ENCODE results near the gene TARP.

The TARP gene

DNA sequence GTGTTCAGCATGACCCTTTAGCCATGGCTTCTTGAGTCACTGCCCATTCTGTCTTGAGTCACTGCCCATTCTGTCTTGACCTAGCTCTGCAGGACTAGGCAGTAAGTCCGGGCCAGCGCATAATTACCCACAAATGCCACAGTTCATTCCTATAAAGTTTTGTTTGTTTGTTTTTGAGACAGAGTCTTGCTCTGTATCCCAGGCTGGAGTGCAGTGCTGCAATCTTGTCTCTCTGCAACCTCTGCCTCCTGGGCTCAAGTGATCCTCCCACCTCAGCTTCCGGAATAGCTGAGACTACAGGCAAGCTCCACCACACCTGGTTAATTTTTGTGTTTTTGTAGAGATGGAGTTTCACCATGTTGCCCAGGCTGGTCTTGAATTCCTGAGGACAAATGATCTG is 32.7 kb upstream of the TARP start:
- no peaks in the 10 kb centered on the region for H4K20me1 ChIP-seq (ENCODE audit: insufficient read depth)
- WGBS (ENCODE audit: low lambda C conversion rate), result 81% methylated on average over 3 of the region's 3 CpGs
- no peak overlapping the region for H3K4me2 ChIP-seq
- no peak overlapping the region for H3K27ac ChIP-seq (ENCODE audit: low read depth in 2 of 2, low read length in 1 of 2)
- H3K9ac ChIP-seq, result no peak overlapping the region
- no peaks in the 10 kb centered on the region for H3F3A ChIP-seq (replicated peaks; ENCODE audit: insufficient read depth)
- no peaks in the 10 kb centered on the region for H3K36me3 ChIP-seq (replicated peaks in 1 of 2; ENCODE audit: control insufficient read depth in 1 of 2, insufficient read depth in 2 of 2, low read length in 1 of 2)
- ChIA-PET CTCF (interaction anchor here (3.7 to 4.4 kb wide), 2 partner anchors 13 to 63 kb away, joined by 19 to 20 read pairs; no protein-coding TSS in a partner anchor), POLR2A (no interaction called here)
- peaks cover 17% of the 10 kb centered on the region; the same call in 1 of the 2 replicates for H3K27me3 ChIP-seq (ENCODE audit: insufficient read depth)
- H3K4me1 ChIP-seq (ENCODE audit: control insufficient read depth in 1 of 2, insufficient read depth in 2 of 2, low read depth in 1 of 2, low read length in 1 of 2), result peaks cover 0 to 5% of the 10 kb centered on the region in 2 experiments; a peak in 1 of 4 replicates
- no peaks in the 10 kb centered on the region for H3K79me2 ChIP-seq (ENCODE audit: insufficient read depth)
- no peak overlapping the region for H2AFZ ChIP-seq (ENCODE audit: low read depth)
- DNase-seq, result no peak
- no peaks in the 10 kb centered on the region for H3K9me2 ChIP-seq
- no peak for TF ChIP-seq NRF1 (IDR thresholded peaks at IDR 0.05; ENCODE audit: low read depth, low read length)
- TF ChIP-seq, protein P1, sequence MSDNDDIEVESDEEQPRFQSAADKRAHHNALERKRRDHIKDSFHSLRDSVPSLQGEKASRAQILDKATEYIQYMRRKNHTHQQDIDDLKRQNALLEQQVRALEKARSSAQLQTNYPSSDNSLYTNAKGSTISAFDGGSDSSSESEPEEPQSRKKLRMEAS (IDR thresholded peaks at IDR 0.05; ENCODE audit: low read depth), result no peak
- TF ChIP-seq TCF12 (IDR thresholded peaks at IDR 0.05), result no peak
- TF ChIP-seq, protein P2, sequence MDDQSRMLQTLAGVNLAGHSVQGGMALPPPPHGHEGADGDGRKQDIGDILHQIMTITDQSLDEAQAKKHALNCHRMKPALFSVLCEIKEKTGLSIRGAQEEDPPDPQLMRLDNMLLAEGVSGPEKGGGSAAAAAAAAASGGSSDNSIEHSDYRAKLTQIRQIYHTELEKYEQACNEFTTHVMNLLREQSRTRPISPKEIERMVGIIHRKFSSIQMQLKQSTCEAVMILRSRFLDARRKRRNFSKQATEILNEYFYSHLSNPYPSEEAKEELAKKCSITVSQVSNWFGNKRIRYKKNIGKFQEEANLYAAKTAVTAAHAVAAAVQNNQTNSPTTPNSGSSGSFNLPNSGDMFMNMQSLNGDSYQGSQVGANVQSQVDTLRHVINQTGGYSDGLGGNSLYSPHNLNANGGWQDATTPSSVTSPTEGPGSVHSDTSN (IDR thresholded peaks at IDR 0.05), result no peak
- TF ChIP-seq NFIC (IDR thresholded peaks at IDR 0.05; ENCODE audit: borderline replicate concordance), result no peak
- TF ChIP-seq RXRA (IDR thresholded peaks at IDR 0.05; ENCODE audit: borderline replicate concordance, low read depth), result no peak
- no peak for TF ChIP-seq TEAD4 (IDR thresholded peaks at IDR 0.05; ENCODE audit: borderline replicate concordance, insufficient read depth)
- no peak for TF ChIP-seq RAD21 (IDR thresholded peaks at IDR 0.05; ENCODE audit: low read length)
- H3K9me3 ChIP-seq, result no peaks in the 10 kb centered on the region
- H3K4me3 ChIP-seq (ENCODE audit: low read depth in 2 of 2, low read length in 1 of 2), result no peak overlapping the region

DNA sequence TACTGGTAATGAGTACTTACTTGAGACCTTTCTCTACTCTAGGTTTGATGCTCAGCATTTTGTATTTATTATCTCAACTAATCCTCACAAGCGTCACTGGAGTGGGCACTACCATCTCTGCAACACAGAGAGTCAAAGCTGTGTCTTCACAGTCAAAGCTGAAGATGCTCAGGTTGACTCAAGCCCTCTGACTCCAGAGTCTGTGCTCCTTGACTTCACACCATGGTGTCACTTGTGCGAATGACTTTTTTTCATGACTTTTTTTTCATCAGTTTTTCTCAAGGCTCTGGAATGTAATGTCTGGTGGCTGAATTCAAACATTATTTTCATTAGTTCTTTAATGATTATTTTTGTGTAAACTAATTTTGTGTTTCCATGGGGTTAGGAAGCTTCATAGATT is 30.4 kb upstream of the TARP start:
- H3F3A ChIP-seq (replicated peaks; ENCODE audit: insufficient read depth), result no peaks in the 10 kb centered on the region
- no peak overlapping the region for H3K9ac ChIP-seq
- DNase-seq, result no peak
- H3K9me2 ChIP-seq, result no peaks in the 10 kb centered on the region
- POLR2A ChIA-PET, result no interaction called here
- H3K36me3 ChIP-seq (replicated peaks in 1 of 2; ENCODE audit: control insufficient read depth in 1 of 2, insufficient read depth in 2 of 2, low read length in 1 of 2), result no peaks in the 10 kb centered on the region
- H2AFZ ChIP-seq (ENCODE audit: low read depth), result no peak overlapping the region
- CTCF ChIA-PET, result interaction anchor here (1.0 to 1.8 kb wide), 5 partner anchors 11 to 88 kb away, joined by 3 to 5 read pairs (median 4); partner anchors contain the start of gene TARP
- no peak overlapping the region for H3K27ac ChIP-seq (ENCODE audit: low read depth in 2 of 2, low read length in 1 of 2)
- no peaks in the 10 kb centered on the region for H3K4me1 ChIP-seq (ENCODE audit: control insufficient read depth in 1 of 2, insufficient read depth in 2 of 2, low read depth in 1 of 2, low read length in 1 of 2)
- no peak overlapping the region for H3K4me3 ChIP-seq (ENCODE audit: low read depth in 2 of 2, low read length in 1 of 2)
- no peaks in the 10 kb centered on the region for H3K79me2 ChIP-seq (ENCODE audit: insufficient read depth)
- no peaks in the 10 kb centered on the region for H3K9me3 ChIP-seq
- H3K4me2 ChIP-seq, result no peak overlapping the region
- peaks cover 17% of the 10 kb centered on the region; the same call in 1 of the 2 replicates for H3K27me3 ChIP-seq (ENCODE audit: insufficient read depth)
- 60% methylated on average over 2 of the region's 2 CpGs for WGBS (ENCODE audit: low lambda C conversion rate)
- TF ChIP-seq, protein P3, sequence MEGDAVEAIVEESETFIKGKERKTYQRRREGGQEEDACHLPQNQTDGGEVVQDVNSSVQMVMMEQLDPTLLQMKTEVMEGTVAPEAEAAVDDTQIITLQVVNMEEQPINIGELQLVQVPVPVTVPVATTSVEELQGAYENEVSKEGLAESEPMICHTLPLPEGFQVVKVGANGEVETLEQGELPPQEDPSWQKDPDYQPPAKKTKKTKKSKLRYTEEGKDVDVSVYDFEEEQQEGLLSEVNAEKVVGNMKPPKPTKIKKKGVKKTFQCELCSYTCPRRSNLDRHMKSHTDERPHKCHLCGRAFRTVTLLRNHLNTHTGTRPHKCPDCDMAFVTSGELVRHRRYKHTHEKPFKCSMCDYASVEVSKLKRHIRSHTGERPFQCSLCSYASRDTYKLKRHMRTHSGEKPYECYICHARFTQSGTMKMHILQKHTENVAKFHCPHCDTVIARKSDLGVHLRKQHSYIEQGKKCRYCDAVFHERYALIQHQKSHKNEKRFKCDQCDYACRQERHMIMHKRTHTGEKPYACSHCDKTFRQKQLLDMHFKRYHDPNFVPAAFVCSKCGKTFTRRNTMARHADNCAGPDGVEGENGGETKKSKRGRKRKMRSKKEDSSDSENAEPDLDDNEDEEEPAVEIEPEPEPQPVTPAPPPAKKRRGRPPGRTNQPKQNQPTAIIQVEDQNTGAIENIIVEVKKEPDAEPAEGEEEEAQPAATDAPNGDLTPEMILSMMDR (IDR thresholded peaks at IDR 0.05), result no peak
- TF ChIP-seq TAF1 (IDR thresholded peaks at IDR 0.05; ENCODE audit: borderline replicate concordance, low read depth, low read length), result no peak
- TF ChIP-seq, protein P4, sequence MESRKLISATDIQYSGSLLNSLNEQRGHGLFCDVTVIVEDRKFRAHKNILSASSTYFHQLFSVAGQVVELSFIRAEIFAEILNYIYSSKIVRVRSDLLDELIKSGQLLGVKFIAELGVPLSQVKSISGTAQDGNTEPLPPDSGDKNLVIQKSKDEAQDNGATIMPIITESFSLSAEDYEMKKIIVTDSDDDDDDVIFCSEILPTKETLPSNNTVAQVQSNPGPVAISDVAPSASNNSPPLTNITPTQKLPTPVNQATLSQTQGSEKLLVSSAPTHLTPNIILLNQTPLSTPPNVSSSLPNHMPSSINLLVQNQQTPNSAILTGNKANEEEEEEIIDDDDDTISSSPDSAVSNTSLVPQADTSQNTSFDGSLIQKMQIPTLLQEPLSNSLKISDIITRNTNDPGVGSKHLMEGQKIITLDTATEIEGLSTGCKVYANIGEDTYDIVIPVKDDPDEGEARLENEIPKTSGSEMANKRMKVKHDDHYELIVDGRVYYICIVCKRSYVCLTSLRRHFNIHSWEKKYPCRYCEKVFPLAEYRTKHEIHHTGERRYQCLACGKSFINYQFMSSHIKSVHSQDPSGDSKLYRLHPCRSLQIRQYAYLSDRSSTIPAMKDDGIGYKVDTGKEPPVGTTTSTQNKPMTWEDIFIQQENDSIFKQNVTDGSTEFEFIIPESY (IDR thresholded peaks at IDR 0.05; ENCODE audit: borderline replicate concordance, low read depth), result no peak
- TF ChIP-seq RXRA (IDR thresholded peaks at IDR 0.05; ENCODE audit: borderline replicate concordance, low read depth), result no peak
- no peak for TF ChIP-seq GATA2 (CRISPR knock-in tag; IDR thresholded peaks at IDR 0.05)
- no peaks in the 10 kb centered on the region for H4K20me1 ChIP-seq (ENCODE audit: insufficient read depth)
